Stimulated activated CD8-positive, alpha-beta memory T cell treated with anti-CD3 and anti-CD28 coated beads, Interleukin-7, amount 100 ng/mL, for 4 hours (primary cell): ENCODE measurements around the gene RPS19.
"Not testable (repeated sequence)": the region's sequence is repeated elsewhere in the genome, so short reads cannot be mapped to it uniquely, and the experiment has no call there.

ENCODE experiments used
- DNase-seq, 2 donors: peaks; one replicate each; pipeline ENCODE4 v3.0.0-alpha.2; 2020; ENCODE audit warnings: low read depth in 2 of 2

Gene RPS19

DNA sequence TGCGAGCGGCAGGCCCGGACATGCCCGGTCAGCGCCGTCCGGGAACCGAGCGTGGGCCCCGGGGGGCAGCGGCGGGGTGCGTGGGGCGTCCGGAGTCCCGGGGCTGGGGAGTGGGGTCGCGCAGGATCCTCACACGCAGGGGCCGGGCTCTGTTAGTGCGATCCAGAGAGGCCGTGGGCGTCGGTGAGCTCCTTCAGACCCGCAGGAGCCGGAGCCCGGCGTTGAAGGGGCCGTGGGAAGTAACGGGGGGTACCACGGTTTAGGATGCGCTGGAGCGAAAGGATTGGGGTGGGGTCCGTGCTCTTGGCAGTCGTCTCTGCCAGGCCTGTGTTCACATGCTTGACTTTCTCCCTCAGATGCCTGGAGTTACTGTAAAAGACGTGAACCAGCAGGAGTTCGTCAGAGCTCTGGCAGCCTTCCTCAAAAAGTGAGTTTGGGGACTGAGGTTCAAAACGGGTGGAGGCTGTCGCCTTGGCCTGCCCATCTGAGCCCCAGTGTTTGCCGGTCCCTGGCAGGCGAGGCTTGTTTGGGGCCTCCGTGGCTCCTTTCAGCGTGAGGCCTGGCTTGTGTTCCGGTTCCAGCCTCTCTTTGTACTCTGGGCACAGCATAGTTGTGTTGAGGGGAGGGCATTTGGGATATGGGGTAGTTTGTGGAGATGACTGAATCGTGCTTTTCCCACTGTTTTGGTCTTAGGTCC lies 512 bp downstream of the RPS19 start:
- DNase-seq = no peak

DNA sequence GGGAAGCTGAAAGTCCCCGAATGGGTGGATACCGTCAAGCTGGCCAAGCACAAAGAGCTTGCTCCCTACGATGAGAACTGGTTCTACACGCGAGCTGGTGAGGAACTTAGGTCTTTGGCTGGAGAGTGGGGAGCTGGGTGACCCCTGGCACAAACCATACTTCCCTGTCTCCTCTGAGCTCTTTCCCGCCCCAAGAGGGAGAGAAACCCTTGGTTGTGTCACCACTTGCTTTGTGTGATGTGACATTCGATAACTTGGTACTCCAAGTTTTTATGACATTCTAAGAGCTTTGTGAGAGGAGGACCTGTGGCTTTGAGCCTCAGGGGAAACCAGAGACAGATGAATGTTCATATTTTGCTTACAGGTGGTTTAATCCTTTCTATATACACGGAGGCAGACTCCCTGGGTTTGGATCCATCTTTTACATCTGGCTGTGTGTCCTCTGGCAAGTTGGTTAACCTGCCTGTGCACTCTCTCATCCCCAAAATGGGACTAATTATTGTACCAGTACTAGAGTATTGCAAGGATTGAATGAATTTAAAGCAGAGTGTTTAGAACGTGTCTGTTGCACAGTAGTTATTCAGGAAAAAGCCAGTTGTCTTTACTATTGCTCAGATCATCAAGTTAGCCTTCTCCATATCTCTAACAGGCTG lies 1.2 kb downstream of the RPS19 start:
- no peak for DNase-seq

DNA sequence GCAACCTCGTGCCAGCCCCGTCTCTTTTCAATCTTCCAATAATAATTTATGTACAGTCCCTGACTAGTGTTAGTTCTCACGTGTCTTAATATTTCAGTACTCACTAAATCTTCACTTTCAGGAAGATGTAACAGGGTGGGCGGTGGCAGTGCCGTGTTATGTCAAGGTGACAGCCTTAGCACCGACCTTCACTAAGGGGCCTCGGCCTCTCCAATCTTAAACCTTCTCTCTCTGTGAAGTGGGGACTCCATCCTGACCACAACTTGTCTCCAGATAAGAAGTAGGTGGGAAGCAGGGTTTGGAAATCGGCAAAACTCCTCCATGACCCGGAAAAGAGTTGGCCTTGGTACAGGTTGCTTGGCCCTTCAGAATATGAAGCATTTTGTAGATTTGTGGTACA lies 1.8 kb downstream of the RPS19 start:
- no peak for DNase-seq

DNA sequence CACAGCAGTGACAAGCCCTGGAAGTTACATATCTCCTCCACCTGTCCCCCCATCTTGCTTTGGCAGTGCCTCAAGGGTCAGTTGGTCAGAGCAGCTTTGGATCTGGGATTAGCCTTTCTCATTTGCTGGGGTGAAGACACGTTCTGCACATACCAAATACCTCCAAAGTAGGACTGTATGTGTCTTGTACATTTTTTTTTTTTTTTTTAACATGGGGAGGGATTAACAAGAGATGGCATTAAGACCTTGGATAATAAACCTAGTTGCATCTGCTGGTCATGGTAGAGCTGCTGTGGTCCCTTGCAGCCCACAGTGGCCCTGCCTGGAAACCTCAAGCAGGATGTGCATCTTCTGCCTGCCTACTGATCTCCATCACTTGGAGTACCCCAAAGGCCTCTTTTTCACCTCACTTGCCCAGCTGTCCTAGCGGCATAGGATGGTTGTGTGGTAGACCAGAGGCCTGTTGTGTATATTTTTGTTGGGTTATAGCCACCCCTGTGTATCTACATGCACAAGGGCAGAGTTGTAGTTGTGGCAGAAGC lies 2.5 kb downstream of the RPS19 start:
- no peak for DNase-seq

DNA sequence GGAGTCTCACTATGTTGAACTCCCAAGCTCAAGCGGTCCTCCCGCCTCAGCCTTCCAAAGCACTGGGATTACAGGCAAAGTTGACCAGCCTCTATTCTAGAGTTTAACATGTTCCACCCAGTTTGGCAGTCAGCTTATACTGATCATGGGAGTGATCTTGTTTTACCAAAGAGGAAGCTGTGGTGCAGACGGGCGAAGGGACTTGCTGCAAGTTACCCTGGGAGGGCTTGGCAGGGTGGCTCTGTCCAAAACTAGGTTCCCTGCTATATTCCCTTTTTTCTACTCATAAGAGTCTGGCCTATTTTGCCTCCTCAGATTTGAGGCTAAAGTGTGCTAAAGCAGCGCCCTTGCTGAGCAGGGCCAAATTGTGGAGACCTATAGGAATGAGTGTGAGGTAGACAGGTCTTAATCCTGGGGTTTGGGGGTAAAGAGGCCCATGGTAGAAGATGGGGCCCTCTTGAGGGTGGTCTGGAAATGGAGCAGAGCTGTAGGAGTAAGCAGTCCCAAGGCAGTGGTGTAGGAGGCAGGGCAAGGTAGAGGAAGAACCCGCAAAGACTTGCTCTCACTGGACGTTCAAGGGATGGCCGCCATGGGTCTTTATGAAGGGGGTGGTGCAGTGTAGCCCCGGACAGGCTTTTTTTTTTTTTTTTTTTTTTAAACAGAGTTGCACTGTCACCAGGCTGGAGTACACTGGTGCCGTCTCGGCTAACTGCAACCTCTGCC lies 3.3 kb downstream of the RPS19 start:
- no peak for DNase-seq

DNA sequence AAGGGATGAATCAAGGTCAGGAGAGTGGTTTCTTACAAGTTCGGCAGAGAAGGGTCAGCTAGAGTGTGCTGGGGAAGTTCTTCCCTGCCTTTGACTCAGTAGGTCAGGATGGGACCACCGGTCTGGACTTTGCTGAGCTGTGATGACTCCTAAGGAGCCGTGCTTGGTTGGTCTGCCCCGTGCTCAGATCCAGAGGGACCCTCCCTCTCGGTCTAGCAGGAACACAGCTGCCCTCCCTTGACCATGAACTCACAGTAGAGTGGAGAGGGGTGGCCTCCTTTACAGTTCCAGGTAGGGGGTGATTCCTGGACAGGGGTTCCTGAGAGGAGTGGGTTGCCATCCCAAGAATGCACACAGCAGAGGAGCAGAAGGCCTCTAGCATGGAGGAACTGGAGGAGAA lies 4.3 kb downstream of the RPS19 start:
- no peak for DNase-seq

DNA sequence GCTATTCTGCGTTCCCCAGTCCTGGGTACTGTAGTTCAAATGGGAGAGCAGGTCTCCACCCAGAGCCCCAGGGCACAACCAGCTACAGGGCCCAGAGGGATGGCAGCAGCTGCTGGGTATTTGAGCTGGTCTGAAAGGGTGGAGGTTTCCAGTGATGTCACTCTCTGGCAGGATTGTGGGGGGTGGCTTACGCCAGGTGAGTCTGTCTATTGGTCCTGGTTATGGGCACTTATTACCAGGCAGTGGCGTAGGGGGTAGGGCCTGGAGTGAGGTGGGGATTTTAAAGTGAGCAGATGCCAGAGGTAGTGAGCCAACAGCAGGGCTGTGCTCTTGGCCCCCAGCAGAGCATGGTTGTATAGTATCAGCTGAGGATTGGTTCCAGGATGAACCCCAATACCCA lies 6.2 kb downstream of the RPS19 start:
- no peak for DNase-seq

DNA sequence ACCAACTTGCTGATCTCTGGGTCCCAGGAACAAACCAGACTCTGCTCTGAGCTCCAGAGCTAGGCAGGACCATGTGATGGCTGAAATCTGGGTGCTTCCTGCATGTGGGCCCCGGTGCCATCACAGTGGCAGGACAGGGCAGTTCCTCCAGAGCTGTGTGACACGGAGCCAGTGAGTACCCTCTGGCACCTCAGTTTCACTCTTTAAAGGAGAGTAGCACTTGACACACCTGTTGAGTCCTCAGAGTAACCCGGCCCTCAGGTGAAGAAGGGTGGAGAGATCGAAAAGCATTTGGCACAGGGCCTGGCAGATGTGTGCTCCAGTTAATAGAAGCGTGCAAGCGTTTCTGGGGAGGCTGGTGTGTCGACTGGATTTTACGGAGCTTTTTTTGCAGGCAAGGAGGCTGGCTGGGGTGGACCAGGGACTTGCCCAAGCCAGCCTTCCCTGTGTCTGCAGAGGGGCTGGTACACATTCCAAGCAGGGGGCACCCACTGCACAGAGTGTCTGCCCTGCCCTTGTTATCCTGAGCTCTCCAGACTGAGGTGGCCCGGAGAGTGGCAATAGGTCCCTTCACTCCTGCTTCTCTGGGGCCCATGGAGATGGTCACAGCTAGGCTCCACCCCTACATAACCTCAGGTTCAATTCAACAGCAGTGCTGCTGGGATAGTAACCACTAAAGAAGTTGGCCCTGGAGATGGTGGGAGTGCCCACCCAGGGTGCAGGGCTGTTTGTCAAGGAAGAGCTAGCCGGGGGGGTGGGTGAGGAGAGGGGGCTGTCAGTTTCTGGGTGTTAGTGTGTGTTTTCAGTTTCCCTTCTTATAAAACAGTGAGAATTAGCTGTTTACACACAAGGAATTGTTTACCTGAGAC lies 8.3 kb downstream of the RPS19 start:
- no peak for DNase-seq

DNA sequence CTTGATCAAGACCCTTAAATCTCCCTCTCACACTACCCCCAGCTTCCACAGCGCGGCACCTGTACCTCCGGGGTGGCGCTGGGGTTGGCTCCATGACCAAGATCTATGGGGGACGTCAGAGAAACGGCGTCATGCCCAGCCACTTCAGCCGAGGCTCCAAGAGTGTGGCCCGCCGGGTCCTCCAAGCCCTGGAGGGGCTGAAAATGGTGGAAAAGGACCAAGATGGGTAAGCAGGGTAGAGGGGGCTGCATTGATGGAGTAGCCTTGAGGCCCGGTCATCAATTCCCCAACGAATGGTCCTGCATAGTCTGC lies 8.9 kb downstream of the RPS19 start:
- no peak for DNase-seq

DNA sequence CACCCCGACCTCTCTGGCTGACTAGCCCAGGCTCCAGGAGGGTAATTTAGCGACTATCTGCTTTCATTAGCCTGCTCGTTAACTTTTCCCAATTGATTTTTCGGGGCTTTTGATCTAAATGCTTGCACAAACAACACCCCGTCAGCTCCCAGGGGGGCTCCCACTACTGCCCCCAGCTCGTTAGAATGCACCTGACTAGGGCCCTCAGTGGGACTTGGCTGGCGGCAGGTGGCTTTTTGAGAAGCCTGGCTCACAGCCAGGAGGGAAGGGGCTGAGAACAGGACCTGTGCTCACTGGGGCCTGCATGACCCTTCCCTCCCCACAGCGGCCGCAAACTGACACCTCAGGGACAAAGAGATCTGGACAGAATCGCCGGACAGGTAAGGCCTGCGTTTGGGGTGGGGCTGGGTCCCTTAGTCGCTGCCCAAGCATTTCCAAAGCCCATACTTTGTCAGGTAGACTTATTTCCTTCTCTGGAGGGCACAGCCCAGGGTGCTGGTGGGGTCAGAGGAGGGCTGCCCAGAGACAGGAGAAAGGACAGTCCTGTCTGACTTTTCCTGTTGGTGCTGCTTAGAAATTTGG lies 9.4 kb downstream of the RPS19 start:
- DNase-seq = no peak

DNA sequence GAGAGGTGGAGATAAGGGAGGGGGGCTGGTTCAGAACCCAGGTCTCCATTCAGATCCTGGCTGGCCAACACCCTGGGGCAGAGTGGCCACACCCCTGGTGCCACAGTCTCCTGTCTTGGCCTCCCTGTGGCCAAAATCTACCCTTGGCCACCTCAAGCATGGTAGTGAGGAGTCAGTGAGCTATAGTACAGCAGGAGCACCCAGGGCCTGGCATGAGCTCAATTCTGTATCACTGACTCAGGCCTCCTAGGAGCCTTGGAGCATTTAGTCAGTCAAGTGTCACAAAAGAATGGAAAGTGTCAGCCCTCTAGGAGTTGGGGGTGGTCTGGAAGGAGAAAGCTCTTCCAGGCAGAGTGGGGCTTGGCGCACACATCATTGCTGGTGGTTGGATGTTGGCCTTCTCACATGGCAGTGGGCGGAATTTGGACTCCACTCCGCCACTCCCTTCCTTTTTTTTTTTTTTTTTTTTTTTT lies 10.4 kb downstream of the RPS19 start:
- no peak for DNase-seq

DNA sequence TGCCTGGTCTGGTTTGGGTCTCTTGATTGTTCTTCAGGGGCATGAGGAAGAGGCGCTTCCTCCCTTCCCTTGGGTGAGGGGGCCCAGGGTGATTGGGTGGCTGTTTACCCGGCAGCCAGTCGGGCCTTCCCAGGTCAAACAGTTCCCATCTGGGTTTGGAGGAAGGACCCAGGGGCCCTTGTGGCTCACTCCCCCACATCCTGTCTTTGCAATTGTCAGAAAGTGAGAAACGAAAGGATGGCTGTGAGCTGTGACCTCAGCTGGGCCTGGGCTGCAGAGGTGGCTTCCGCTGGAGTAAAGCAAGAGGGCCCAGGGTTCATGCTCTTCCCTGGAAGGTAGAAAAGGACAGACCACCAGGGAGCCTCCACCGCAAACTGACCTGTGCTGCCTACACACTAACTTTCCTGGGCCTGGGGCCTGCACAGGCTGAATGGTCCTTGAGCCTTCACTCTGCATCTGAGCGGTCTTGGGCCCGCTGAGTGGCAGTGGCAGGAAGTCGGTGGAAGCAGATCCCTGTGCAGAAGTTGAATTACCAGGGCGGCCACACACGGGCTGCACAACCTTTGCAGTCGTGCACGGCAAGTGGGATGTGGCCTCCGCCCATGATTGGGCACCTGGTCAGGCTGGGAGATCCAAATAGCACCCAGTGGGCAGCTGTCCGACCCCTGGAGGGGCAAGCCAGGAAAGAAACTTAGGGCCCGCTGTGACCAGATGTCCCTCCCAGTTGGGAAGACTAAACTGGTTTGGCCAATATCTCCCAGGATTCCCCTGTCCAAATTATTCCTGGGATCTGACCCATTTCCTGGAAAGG lies 11.7 kb downstream of the RPS19 start:
- DNase-seq = peak in 1 of 2 donors; percentile 43

DNA sequence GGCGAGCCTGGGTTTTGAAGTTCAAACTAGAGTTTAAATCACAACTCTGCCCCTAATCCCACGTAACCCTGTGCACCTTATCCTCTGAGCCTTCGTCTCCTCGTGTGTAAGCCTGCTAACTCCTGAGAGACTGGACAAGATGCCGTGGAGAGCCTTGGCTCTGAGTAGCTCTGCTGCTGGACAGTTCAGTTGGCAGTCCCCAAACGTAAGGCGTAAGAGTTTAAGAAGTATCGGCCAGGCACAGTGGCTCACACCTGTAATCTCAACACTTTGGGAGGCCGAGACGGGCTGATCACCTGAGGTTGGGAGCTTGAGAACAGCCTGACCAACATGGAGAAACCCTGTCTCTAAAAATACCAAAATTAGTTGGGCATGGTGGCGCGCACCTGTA lies 12.3 kb downstream of the RPS19 start:
- DNase-seq = no peak

DNA sequence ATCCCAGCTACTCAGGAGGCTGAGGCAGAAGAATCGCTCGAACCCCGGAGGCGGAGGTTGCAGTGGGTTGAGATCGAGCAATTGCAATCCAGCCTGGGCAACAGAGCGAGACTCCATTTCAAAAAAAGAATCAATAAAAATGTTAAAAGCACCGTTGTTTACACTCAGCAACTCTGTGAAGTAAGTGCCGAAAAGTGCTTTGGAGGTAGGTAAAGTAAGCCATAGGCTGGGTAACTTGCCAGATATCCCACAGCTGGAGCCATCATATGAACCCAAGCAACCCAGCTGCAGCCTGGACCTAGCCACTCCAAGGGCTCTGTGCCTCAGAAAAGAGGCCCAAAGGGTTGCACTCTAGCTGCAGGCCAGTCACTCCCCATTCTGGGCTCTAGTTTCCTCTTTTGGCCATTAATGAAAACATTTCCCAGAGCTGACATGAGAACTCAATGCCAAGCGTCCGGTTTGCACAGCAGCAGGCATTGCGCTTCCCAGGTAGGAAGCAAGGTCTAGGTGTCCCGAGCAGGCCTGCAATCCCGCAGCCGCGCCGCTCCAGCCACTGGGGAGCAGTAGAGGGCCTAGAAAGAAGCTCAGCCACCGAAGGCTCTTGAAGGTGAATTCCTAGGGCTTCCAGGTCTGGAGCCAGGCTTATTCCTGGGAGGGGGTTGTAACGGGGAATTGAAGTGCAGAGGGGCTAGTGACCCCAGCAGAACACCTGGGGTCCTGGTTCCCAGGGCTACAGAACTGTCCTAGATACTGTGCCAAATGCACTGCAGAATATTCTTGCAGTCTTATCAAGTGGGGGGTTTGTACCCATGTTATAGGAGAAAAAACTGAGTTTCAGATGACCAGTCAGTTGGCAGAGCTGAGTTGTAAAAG lies 13.0 kb downstream of the RPS19 start:
- peak in 1 of 2 donors; percentile 43 for DNase-seq

DNA sequence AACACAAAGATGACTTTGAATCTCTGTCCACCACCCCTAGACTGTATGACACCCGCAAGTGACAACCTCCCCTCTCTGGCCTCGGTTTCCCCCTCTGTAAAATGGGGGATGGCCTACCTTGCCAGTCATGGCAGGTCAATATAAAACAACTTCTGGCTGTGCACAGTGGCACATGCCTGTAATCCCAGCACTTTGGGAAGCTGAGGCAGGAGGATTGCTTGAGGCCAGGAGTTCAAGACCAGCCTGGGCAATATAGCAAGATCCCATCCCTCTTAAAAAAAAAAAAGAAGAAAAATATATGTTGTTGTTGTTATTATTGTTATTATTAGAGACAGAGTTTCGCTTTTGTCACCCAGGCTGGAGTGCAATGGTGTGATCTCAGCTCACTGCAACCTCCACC lies 15.9 kb downstream of the RPS19 start:
- DNase-seq = not testable (repeated sequence)

DNA sequence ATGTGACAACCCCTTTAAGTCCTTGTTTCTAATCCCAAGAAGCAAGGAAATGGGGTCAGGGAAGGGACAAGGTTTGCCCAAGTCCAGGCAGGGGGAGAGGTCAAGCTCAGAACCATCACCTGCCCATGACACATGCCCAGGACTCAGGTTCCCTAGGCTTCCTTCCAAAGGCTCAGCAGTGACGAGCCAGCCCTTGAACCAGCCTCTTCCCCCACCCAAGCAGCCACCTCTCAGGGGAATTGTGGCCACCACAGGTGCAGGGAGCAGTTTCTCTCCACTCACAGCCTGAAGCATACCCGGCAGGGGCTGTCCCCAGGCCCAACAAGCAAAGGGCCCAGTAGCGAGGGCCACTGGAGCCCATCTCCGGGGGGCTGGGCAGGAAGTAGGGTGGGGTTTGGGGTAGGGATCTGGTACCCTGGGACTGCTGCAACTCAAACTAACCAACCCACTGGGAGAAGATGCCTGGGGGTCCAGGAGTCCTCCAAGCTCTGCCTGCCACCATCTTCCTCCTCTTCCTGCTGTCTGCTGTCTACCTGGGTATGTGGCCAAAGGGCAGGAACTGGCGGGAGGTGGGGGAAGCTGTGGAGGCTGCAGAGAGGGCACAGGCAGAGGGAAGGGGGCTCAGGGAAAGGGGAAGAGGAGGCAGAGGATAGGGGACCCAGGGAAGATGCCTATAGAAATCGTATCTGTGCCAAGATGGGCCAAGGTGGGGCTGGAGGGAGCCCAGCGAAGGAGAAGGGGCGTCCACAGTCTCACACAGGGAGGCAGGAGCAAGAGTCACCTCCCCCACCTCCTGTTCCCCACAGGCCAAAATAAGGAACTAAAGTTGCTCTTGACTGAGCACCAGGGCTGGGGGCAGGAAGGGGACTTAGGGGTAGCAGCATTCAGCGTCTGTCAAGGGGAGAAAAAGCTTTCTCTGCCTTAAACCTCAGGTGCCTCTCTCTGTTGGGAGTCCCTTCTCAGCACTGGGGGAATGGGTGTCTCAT lies 17.1 kb downstream of the RPS19 start, which contains the start of gene CD79A:
CD79A (plus strand) TSS at position 433 of the 986 bp plus-strand sequence; CDS start at position 459, 26 bp downstream.
- no peak for DNase-seq

DNA sequence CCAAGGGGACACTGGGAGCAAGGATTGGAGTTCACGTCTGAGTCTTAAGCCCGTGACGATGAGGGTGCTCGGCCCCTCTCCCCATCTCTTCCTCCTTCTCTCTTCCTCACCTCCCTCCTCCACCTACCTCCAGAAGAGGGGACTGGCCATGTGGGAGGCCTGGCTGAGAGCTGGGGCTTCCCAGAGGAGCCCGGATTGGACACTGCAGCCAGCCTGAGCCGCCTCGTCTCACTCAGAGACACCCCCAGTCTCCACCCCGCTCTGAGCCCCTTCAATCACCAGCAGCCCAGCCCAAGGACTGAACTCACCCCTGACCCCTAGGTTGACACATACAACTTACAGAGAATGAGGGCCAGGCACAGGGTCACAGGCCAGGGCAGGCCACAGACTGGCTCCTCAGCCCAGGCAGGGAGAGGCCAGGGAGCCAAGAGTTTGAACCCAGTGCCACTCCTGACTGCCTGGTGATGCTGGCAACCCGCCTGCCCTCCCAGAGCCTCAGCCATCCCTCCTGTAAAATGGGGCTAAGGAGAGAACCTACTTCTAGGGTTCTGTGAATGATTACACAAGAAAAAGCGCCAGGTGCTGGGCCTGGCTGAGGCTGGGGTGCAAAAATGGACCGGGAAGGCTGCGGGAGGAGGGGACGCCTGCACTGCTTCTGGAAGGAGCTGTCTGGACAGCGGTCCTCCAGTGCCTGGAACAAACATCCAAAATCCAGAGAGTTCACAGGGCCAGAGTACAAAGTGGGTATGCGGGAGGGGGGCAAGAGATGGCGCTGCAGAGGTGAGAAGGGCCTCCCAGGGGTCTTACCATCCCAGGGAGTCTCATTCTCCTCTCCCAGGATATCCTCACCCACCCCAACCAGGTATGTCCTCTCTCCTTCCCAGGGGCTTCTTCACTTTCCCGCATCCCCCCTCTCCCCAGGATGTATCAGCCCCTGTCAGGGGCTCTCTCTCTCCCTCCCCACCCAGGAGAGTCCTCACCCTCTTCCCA lies 18.2 kb downstream of the RPS19 start:
- DNase-seq = no peak
